Pancreas (tissue), 10 donors: Measurements from ENCODE around the gene PPTC7. TPM values are rescaled to one million over a fixed set of nuclear protein-coding genes. Genes with fewer than 3 reads are reported as not detected.
A peak's percentile ranks its signal among the peaks of the same experiment; 100 is the strongest.

Experiments used
- ATAC-seq, 4 donors: fragments of 200-7000 bp; cut with Tn5 transposase; one replicate each; pipeline versions ENCODE4 v1.8.0 to v1.9.1; 2020; ENCODE audit warnings: mild to moderate bottlenecking in 4 of 4, moderate library complexity in 4 of 4
- DNase-seq, 6 donors: peaks; one replicate each; pipeline ENCODE4 v3.0.0-alpha.2; 2020
- FAIRE-seq: peaks from 2 replicates; lab custom pipeline; 2012; peaks lifted over from hg19 to GRCh38; lab: Jason Lieb, UNC
- H3K27ac ChIP-seq, 4 donors: fragments of 200-600 bp; sonication (generic); 1 replicate in 3 of 4; 2 replicates in 1 of 4; pipeline versions ENCODE4 v1.5.0 to v1.8.0; 2020
- H3K27me3 ChIP-seq, 4 donors: fragments of 200-600 bp; one replicate each; pipeline ENCODE4 v1.8.0; 2021
- H3K36me3 ChIP-seq, 3 donors: fragments of 200-600 bp; sonication (generic) in 1 of 3; one replicate each; pipeline versions ENCODE4 v1.5.0 to v1.8.0; 2020 to 2021
- H3K4me1 ChIP-seq, 3 donors: fragments of 200-600 bp; one replicate each; pipeline ENCODE4 v1.8.0; 2021
- H3K4me3 ChIP-seq, 4 donors: fragments of 200-600 bp; sonication (generic) in 2 of 4; one replicate each; pipeline versions ENCODE4 v1.5.0 to v1.8.0; 2020 to 2021
- H3K9me3 ChIP-seq, 4 donors: fragments of 200-600 bp; one replicate each; pipeline ENCODE4 v1.8.0; 2021
- WGBS, 2 donors: extraction: QIAGEN DNeasy Blood & Tissue Kit; methylation state at CpG; one replicate each; pipeline ENCODE4 v1.1.7; 2013; 5-methylcytosine and 5-hydroxymethylcytosine counted together
- intact Hi-C, 3 donors: fragments of 100-400 bp; cut with DNase I; formaldehyde crosslinking; loops; one replicate each; pipeline versions ENCODE4 v1.11.1 to v1.14.2; 2022
- polyA plus RNA-seq, 2 donors: library from polyadenylated mRNA; stranded (reverse); fragments of 200-250 nt; gene quantifications; one replicate each; pipeline ENCODE4 v1.2.3, GENCODE V29; 2013
- total RNA-seq, 6 donors: library from RNA; stranded (reverse); fragmentation: NEBNext Ultra II Directional in 4 of 6; extraction: Animal tissue kit (Norgen Biotek cat#: 25700) in 4 of 6; gene quantifications; one replicate each; pipeline versions ENCODE4 v1.2.1 to v1.2.4, GENCODE V29; 2021 to 2023
- TF ChIP-seq, protein P1 (sequence below), 4 donors: fragments of 200-600 bp; sonication (generic) in 3 of 4; IDR thresholded peaks; one replicate each; pipeline versions ENCODE4 v1.5.0 to v1.8.0; 2021; ENCODE audit warnings: antibody characterized with exemption in 4 of 4
- donor health status: healthy with polysubstance abuse.
- donor health status: DM: no; HTN: no; CAD: no; lungs with moderate emphysema.
- donor health status: DM: no; HTN: no; CAD: no.
- donor health status: control.
- donor health status: control.
- donor health status: Bipolar disorder and iron deficiency.
- donor health status: DM: yes; HTN: yes; CAD: no.
- donor health status: DM: no; HTN: no; CAD: no.
- donor health status: DM: no; HTN: no; CAD: no.
- donor health status: DM: yes; HTN: yes; CAD: no.

PPTC7 gene
- total and polyA plus RNA-seq, 8 donors: 2.2 to 9.0 (median 5.8) TPM

DNA sequence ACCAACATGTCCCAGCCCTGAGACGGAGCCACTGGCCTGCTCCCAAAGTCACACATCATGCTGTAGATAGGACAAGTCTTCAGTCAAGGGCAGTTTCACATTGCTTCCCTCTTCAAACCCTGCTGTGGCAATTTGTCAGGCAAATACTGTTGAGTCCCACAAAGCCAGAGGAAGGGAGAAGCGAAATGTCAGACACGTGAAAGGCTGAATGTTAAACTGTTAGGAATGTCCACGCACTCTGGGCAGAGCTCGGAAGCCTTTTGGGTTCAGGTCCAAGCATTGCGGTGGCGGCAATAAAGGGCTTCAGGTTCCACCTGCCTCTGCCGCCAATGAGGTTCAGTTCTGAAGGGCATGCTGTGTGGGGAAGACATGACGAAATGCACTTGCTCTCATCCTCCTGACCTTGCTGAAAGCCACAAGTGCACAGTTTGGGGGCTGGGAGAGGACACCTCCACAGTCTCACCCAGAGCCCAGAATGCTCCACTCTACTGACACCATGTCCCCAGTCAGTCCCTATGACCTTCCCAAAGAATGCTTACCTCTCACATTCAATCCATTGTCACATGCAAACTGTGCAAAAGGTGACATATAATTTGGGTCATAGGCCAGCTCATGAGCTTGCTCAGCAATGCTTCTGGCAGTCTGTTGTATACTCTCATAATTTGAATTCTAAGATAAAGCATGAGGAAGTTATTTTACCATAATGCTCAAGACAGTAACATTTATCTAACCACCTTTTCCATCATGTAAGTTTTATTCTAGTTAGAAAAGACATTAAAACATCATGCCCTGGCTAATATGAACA lies 45.3 kb downstream of the PPTC7 start:
- H3K9me3 ChIP-seq: no peaks in the 10 kb centered on the region
- DNase-seq (peak in 2 of 6 donors; percentile 42 to 57), FAIRE-seq (no peak), ATAC-seq (peak in 3 of 4 donors; percentile 52 to 78 (median 68))
- H3K4me3 ChIP-seq: no peak overlapping the region
- 49 to 71% methylated on average over 9 of the region's 9 CpGs for WGBS, 2 donors
- intact Hi-C loops: no loop called here
- H3K27ac ChIP-seq: peak overlapping the region in 2 of 4 donors; percentile 18 to 28
- H3K4me1 ChIP-seq: peaks cover 4 to 8% (median 5%) of the 10 kb centered on the region in 3 donors
- H3K36me3 ChIP-seq: peaks cover 6 to 21% (median 7%) of the 10 kb centered on the region in 3 donors
- H3K27me3 ChIP-seq: no peaks in the 10 kb centered on the region
- TF ChIP-seq, protein P1, sequence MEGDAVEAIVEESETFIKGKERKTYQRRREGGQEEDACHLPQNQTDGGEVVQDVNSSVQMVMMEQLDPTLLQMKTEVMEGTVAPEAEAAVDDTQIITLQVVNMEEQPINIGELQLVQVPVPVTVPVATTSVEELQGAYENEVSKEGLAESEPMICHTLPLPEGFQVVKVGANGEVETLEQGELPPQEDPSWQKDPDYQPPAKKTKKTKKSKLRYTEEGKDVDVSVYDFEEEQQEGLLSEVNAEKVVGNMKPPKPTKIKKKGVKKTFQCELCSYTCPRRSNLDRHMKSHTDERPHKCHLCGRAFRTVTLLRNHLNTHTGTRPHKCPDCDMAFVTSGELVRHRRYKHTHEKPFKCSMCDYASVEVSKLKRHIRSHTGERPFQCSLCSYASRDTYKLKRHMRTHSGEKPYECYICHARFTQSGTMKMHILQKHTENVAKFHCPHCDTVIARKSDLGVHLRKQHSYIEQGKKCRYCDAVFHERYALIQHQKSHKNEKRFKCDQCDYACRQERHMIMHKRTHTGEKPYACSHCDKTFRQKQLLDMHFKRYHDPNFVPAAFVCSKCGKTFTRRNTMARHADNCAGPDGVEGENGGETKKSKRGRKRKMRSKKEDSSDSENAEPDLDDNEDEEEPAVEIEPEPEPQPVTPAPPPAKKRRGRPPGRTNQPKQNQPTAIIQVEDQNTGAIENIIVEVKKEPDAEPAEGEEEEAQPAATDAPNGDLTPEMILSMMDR (IDR thresholded peaks at IDR 0.05): no peak

GRCh38 chr12:110536834-110537604 lies 46.1 kb downstream of the PPTC7 start:
- intact Hi-C loops: no loop called here
- WGBS, 2 donors: 59 to 76% methylated on average over 4 of the region's 4 CpGs
- Histone ChIP-seq H3K36me3 (peaks cover 6 to 21% (median 7%) of the 10 kb centered on the region in 3 donors), H3K4me3 (no peak overlapping the region), H3K27ac (peak overlapping the region in 1 of 4 donors; percentile 28), H3K9me3 (no peaks in the 10 kb centered on the region), H3K27me3 (no peaks in the 10 kb centered on the region), H3K4me1 (peaks cover 0 to 5% (median 0%) of the 10 kb centered on the region in 3 donors)
- FAIRE-seq (no peak), ATAC-seq (no peak), DNase-seq (no peak)
- TF ChIP-seq, protein P1 (IDR thresholded peaks at IDR 0.05): no peak

GRCh38 chr12:110534811-110535210 lies 48.3 kb downstream of the PPTC7 start:
- Histone ChIP-seq H3K4me1 (peaks cover 0 to 5% (median 0%) of the 10 kb centered on the region in 3 donors), H3K36me3 (peaks cover 6 to 21% (median 7%) of the 10 kb centered on the region in 3 donors), H3K4me3 (no peak overlapping the region), H3K27ac (no peak overlapping the region), H3K9me3 (no peaks in the 10 kb centered on the region), H3K27me3 (no peaks in the 10 kb centered on the region)
- ATAC-seq: no peak
- TF ChIP-seq, protein P1 (IDR thresholded peaks at IDR 0.05): no peak
- WGBS, 2 donors: 89 to 91% methylated on average over 6 of the region's 6 CpGs
- FAIRE-seq: no peak
- intact Hi-C loops: no loop called here
- DNase-seq: no peak

DNA sequence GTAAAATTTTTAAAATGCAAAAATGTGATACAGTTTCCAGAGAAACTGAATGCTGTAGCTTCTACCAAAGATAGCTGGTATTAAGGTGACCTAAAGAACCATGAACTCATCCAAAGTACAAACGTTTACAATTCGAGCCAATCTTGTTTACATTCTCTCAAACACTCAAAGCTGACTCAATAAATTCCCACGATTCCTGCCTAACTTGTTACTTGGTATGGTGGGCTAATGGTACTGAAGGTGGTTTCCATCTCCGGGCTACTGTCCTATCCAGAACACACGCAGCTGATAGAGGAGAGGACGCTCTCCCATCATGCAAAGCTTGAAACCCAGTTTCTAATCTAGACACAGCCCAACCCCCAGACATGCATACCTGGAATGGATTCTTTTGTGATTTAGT lies 49.5 kb downstream of the PPTC7 start:
- Histone ChIP-seq H3K9me3 (no peaks in the 10 kb centered on the region), H3K27ac (no peak overlapping the region), H3K4me1 (peaks cover 0 to 5% (median 0%) of the 10 kb centered on the region in 3 donors), H3K36me3 (peaks cover 0 to 20% (median 7%) of the 10 kb centered on the region in 3 donors), H3K27me3 (no peaks in the 10 kb centered on the region), H3K4me3 (no peak overlapping the region)
- WGBS, 2 donors: 27 to 29% methylated on average over 6 of the region's 6 CpGs
- DNase-seq (no peak), ATAC-seq (peak in 3 of 4 donors; percentile 44 to 74 (median 48)), FAIRE-seq (no peak)
- TF ChIP-seq, protein P1 (IDR thresholded peaks at IDR 0.05): no peak
- intact Hi-C loops: no loop called here
